KMS-11 (cell line): ENCODE measurements around the gene RETREG1.
A peak's percentile ranks its signal among the peaks of the same experiment; 100 is the strongest.

ENCODE experiments used
- H2AFZ ChIP-seq: fragments of 200-600 bp; sonication (generic); 2 replicates; pipeline ENCODE4 v1.6.1; 2016; ENCODE audit warnings: antibody characterized with exemption, mixed run types, low read depth
- H3K27ac ChIP-seq: fragments of 200-600 bp; sonication (generic); 2 replicates; pipeline ENCODE4 v1.6.1; 2016; ENCODE audit warnings: mild to moderate bottlenecking, mixed run types
- H3K27me3 ChIP-seq: fragments of 200-600 bp; sonication (generic); 2 replicates; pipeline ENCODE4 v1.6.1; 2017; ENCODE audit warnings: mild to moderate bottlenecking, low read depth, mixed run types, moderate library complexity; ENCODE audit not compliant: insufficient read depth
- H3K36me3 ChIP-seq: fragments of 200-600 bp; sonication (generic); 2 replicates; pipeline ENCODE4 v1.6.1; 2017; ENCODE audit warnings: mild to moderate bottlenecking, mixed run types; ENCODE audit not compliant: insufficient read depth
- H3K4me1 ChIP-seq: fragments of 200-600 bp; sonication (generic); 2 replicates; pipeline ENCODE4 v1.6.1; 2016; ENCODE audit warnings: mild to moderate bottlenecking, low read depth, mixed run types; ENCODE audit not compliant: poor library complexity, severe bottlenecking
- H3K4me2 ChIP-seq: fragments of 200-600 bp; sonication (generic); 2 replicates; pipeline ENCODE4 v1.7.0; 2016; ENCODE audit warnings: mild to moderate bottlenecking, mixed run types
- H3K4me3 ChIP-seq: fragments of 200-600 bp; sonication (generic); IDR thresholded peaks from 2 replicates; pipeline ENCODE4 v1.6.1; 2017; ENCODE audit warnings: low read depth, low read length, mixed read lengths; ENCODE audit not compliant: insufficient read depth
- H3K79me2 ChIP-seq: fragments of 200-600 bp; sonication (generic); 2 replicates; pipeline ENCODE4 v1.6.1; 2016; ENCODE audit warnings: low read depth, mixed run types; ENCODE audit not compliant: insufficient read depth
- H3K9ac ChIP-seq: fragments of 200-600 bp; sonication (generic); 2 replicates; pipeline ENCODE4 v1.6.1; 2016; ENCODE audit warnings: mild to moderate bottlenecking, mixed run types
- H4K20me1 ChIP-seq: fragments of 200-600 bp; sonication (generic); 2 replicates; pipeline ENCODE4 v1.6.1; 2016; ENCODE audit warnings: mild to moderate bottlenecking, mixed run types; ENCODE audit not compliant: insufficient read depth
- TF ChIP-seq, protein P1 (sequence below): fragments of 200-600 bp; sonication (generic); conservative IDR thresholded peaks from 2 replicates; pipeline ENCODE4 v1.6.1; 2017; ENCODE audit warnings: low read depth, mild to moderate bottlenecking, antibody characterized with exemption, low read length, moderate library complexity, mixed read lengths

Gene RETREG1

DNA sequence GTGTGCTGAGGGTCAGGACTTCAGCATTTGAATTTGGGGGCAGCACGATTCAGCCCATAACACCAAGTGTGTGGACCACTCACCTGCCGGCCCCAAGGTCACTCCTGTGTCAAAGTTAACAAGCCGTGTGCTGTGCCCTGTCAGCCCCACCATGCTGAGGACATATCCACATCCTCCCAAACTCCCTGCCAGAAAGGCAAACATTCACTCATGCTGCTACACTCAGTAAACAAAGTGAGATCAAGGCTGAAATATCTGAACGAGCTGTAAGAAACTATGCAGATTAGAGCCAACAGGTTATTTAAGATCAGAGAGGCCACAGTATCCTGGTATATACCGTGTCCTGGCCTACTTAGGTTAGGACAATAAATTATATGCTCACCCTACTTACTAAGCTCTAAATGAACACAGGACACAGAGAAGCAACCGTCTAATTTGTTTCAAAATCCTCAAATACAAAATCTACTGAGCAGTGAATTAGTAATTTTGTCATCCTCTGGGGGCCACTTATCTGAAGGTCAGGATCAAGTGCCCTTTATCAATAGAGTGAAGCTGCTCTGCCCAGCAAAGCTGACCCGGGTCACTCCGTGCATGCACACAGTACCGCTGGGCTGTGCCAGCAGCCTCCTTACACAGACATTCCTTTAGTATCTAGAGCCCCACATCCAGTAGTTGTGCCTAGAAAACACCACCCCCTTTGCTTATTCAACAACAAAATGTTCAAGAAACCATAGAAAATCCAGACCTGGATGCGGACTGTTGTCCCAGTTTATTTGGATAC, 28.2 kb downstream of the RETREG1 start:
- Histone ChIP-seq H3K27me3 (no peaks in the 10 kb centered on the region), H3K79me2 (no peaks in the 10 kb centered on the region), H3K36me3 (no peaks in the 10 kb centered on the region), H3K27ac (no peak overlapping the region), H3K4me3 (no peak overlapping the region), H3K4me1 (no peaks in the 10 kb centered on the region), H4K20me1 (no peaks in the 10 kb centered on the region), H3K9ac (no peak overlapping the region), H3K4me2 (no peak overlapping the region), H2AFZ (no peak overlapping the region)
- TF ChIP-seq, protein P1, sequence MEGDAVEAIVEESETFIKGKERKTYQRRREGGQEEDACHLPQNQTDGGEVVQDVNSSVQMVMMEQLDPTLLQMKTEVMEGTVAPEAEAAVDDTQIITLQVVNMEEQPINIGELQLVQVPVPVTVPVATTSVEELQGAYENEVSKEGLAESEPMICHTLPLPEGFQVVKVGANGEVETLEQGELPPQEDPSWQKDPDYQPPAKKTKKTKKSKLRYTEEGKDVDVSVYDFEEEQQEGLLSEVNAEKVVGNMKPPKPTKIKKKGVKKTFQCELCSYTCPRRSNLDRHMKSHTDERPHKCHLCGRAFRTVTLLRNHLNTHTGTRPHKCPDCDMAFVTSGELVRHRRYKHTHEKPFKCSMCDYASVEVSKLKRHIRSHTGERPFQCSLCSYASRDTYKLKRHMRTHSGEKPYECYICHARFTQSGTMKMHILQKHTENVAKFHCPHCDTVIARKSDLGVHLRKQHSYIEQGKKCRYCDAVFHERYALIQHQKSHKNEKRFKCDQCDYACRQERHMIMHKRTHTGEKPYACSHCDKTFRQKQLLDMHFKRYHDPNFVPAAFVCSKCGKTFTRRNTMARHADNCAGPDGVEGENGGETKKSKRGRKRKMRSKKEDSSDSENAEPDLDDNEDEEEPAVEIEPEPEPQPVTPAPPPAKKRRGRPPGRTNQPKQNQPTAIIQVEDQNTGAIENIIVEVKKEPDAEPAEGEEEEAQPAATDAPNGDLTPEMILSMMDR: no peak

GRCh38 chr5:16586556-16586955, 30.2 kb downstream of the RETREG1 start:
- Histone ChIP-seq H3K27me3 (no peaks in the 10 kb centered on the region), H3K4me1 (no peaks in the 10 kb centered on the region), H2AFZ (no peak overlapping the region), H3K9ac (no peak overlapping the region), H4K20me1 (no peaks in the 10 kb centered on the region), H3K4me3 (no peak overlapping the region), H3K79me2 (no peaks in the 10 kb centered on the region), H3K36me3 (no peaks in the 10 kb centered on the region), H3K27ac (no peak overlapping the region), H3K4me2 (no peak overlapping the region)
- TF ChIP-seq, protein P1: no peak

- Histone ChIP-seq H3K27ac (no peak overlapping the region), H2AFZ (no peak overlapping the region), H3K27me3 (no peaks in the 10 kb centered on the region), H4K20me1 (no peaks in the 10 kb centered on the region), H3K79me2 (no peaks in the 10 kb centered on the region), H3K4me2 (no peak overlapping the region), H3K4me3 (no peak overlapping the region), H3K4me1 (no peaks in the 10 kb centered on the region), H3K9ac (no peak overlapping the region), H3K36me3 (no peaks in the 10 kb centered on the region)
- TF ChIP-seq, protein P1: peak; percentile 65
Measured at GRCh38 chr5:16585041-16585667, 31.6 kb downstream of the RETREG1 start.

DNA sequence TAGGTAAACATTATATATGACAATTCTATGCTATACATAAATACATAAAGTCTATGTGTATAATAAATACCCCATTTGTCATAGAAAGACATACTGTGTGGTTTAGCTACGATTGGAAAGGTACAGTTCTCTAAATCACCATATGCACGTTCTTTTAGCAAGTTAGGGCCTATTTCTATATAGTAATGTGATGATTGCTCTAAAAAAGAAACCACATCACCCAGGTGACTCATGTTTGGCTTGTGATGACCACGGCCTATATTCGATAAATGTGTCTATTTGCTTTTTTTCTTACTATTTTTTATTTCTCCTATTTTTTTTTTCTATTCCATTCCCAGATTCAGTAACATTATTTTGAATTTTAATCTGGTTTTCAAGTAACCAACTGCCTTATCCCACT, 34.7 kb downstream of the RETREG1 start:
- Histone ChIP-seq H3K27me3 (no peaks in the 10 kb centered on the region), H3K9ac (no peak overlapping the region), H4K20me1 (no peaks in the 10 kb centered on the region), H3K27ac (no peak overlapping the region), H3K79me2 (no peaks in the 10 kb centered on the region), H3K36me3 (no peaks in the 10 kb centered on the region), H2AFZ (no peak overlapping the region), H3K4me3 (no peak overlapping the region), H3K4me2 (no peak overlapping the region), H3K4me1 (no peaks in the 10 kb centered on the region)
- TF ChIP-seq, protein P1: no peak
